Measurements from ENCODE around the gene CFAP70. TPM values are rescaled to one million over a fixed set of nuclear protein-coding genes. Genes with fewer than 3 reads are reported as not detected.

Gene CFAP70
- total RNA-seq, 1 donor from 2014 or later: 5.3 TPM

DNA sequence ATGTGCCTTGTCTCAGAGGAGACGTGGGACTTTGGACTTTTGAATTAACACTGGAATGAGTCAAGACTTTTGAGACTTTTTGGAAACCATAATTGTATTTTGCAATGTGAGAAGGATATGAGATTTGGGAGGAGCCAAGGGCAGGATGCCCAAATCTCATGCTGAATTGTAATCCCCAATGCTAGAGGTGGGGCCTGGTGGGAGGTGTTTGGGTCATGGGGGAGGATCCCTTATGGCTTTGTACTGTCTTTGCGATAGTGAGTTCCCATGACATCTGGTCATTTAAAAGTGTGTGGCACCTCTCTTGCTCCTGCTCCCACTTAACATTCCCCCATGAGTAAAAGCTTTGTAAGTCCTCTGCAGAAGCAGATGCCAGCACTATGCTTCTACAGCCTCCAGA lies 150.8 kb downstream of the CFAP70 start:
- no peaks in the 10 kb centered on the region for H3K27me3 Mint-ChIP-seq
- H3K4me1 Mint-ChIP-seq (ENCODE audit: low read depth): peaks cover 2% of the 10 kb centered on the region
- H3K4me3 Mint-ChIP-seq (ENCODE audit: low read depth): no peak overlapping the region
- H3K9me3 Mint-ChIP-seq (ENCODE audit: low read depth): peaks cover 7% of the 10 kb centered on the region
- TF ChIP-seq, protein P1, sequence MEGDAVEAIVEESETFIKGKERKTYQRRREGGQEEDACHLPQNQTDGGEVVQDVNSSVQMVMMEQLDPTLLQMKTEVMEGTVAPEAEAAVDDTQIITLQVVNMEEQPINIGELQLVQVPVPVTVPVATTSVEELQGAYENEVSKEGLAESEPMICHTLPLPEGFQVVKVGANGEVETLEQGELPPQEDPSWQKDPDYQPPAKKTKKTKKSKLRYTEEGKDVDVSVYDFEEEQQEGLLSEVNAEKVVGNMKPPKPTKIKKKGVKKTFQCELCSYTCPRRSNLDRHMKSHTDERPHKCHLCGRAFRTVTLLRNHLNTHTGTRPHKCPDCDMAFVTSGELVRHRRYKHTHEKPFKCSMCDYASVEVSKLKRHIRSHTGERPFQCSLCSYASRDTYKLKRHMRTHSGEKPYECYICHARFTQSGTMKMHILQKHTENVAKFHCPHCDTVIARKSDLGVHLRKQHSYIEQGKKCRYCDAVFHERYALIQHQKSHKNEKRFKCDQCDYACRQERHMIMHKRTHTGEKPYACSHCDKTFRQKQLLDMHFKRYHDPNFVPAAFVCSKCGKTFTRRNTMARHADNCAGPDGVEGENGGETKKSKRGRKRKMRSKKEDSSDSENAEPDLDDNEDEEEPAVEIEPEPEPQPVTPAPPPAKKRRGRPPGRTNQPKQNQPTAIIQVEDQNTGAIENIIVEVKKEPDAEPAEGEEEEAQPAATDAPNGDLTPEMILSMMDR (IDR thresholded peaks at IDR 0.05; ENCODE audit: unreplicated experiment): no peak
- peaks cover 26% of the 10 kb centered on the region for H3K36me3 Mint-ChIP-seq (ENCODE audit: insufficient read depth)
- H3K27ac Mint-ChIP-seq: no peak overlapping the region
- no peak for DNase-seq (ENCODE audit: low spot score, unreplicated experiment)

DNA sequence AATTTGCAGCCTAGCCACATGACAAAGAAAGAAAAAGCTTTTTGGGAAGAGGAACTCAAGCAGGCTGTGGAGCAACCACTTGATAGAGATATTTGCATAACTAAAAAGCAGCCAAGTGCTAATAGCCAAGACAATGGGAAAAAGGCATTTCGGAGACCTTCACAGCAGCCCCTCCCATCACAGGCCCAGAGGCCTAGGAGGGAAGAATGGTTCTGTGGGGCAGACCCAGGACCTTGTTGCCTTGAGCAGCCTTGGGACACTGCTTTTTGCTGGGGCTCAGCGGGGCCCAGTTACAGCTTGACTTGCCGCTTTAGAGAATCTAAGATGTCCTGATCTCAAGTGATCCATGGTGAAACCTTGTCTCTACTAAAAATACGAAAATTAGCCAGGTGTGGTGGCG lies 152.3 kb downstream of the CFAP70 start:
- TF ChIP-seq, protein P1 (IDR thresholded peaks at IDR 0.05; ENCODE audit: unreplicated experiment): no peak
- peaks cover 26% of the 10 kb centered on the region for H3K36me3 Mint-ChIP-seq (ENCODE audit: insufficient read depth)
- H3K4me3 Mint-ChIP-seq (ENCODE audit: low read depth): no peak overlapping the region
- no peak for DNase-seq (ENCODE audit: low spot score, unreplicated experiment)
- H3K9me3 Mint-ChIP-seq (ENCODE audit: low read depth): peaks cover 7% of the 10 kb centered on the region
- no peaks in the 10 kb centered on the region for H3K27me3 Mint-ChIP-seq
- no peak overlapping the region for H3K27ac Mint-ChIP-seq
- H3K4me1 Mint-ChIP-seq (ENCODE audit: low read depth): peaks cover 2% of the 10 kb centered on the region

DNA sequence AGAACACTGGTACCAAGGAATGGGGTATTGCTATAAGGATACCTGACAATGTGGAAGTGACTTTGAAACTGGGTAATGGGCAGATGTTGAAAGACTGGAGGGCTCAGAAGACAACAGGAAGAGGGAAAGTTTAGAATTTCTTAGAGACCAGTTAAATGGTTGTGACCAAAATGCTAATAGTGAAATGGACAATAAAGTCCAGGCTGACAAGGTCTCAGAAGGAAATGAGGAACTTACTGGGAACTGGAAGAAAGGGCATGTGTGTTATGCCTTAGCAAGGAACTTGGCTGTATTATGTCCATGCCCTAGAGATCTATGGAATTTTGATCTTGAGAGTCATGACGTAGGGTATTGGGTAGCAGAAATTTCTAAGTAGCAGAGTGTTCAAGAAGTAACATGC lies 152.8 kb downstream of the CFAP70 start:
- H3K27me3 Mint-ChIP-seq: no peaks in the 10 kb centered on the region
- no peak overlapping the region for H3K4me3 Mint-ChIP-seq (ENCODE audit: low read depth)
- H3K9me3 Mint-ChIP-seq (ENCODE audit: low read depth): peaks cover 7% of the 10 kb centered on the region
- TF ChIP-seq, protein P1 (IDR thresholded peaks at IDR 0.05; ENCODE audit: unreplicated experiment): no peak
- H3K36me3 Mint-ChIP-seq (ENCODE audit: insufficient read depth): peaks cover 31% of the 10 kb centered on the region
- H3K27ac Mint-ChIP-seq: no peak overlapping the region
- DNase-seq (ENCODE audit: low spot score, unreplicated experiment): no peak
- H3K4me1 Mint-ChIP-seq (ENCODE audit: low read depth): peaks cover 2% of the 10 kb centered on the region

DNA sequence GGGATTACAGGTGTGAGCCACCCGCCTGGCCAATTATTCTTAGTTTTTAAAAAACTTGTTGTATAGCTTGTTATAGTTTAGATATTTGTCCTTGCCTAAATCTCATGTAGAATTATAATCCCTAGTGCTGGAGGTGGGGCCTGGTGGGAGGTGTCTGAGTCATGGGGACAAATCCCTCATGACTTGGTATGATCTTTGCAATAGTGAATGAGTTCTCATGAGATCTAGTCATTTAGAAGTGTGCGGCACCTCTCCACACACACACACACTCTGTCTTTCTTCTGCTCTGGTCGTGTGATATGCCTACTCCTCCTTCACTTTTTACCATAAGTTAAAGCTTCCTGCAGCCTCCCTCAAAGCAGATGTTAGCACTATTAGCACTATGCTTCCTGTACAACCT lies 153.6 kb downstream of the CFAP70 start:
- no peak for DNase-seq (ENCODE audit: low spot score, unreplicated experiment)
- Mint-ChIP-seq H3K27me3 (no peaks in the 10 kb centered on the region), H3K9me3 (ENCODE audit: low read depth) (peaks cover 7% of the 10 kb centered on the region), H3K36me3 (ENCODE audit: insufficient read depth) (peaks cover 36% of the 10 kb centered on the region), H3K27ac (no peak overlapping the region), H3K4me1 (ENCODE audit: low read depth) (no peaks in the 10 kb centered on the region), H3K4me3 (ENCODE audit: low read depth) (no peak overlapping the region)
- TF ChIP-seq, protein P1 (IDR thresholded peaks at IDR 0.05; ENCODE audit: unreplicated experiment): no peak

Other genes with a start within 250 kb of the CFAP70 start
- gene NUDT13, start 248.4 kb downstream of the CFAP70 start, total RNA-seq: 3.7 and 3.8 TPM in 2 replicates
- 28.8 and 29.7 TPM in 2 replicates for gene ECD, start 190.9 kb downstream of the CFAP70 start, total RNA-seq
- gene FAM149B1, start 190.7 kb downstream of the CFAP70 start, total RNA-seq: 35.3 and 35.9 TPM in 2 replicates
- gene DNAJC9, start 111.6 kb downstream of the CFAP70 start, total RNA-seq: 46.8 and 47.1 TPM in 2 replicates
- gene MRPS16, start 106.2 kb downstream of the CFAP70 start, total RNA-seq: 84.7 and 86.3 TPM in 2 replicates
- 58.9 and 68.2 TPM in 2 replicates for gene ANXA7, start 55.2 kb upstream of the CFAP70 start, total RNA-seq
- gene MSS51, start 74.7 kb upstream of the CFAP70 start, total RNA-seq: 4.2 and 5.1 TPM in 2 replicates
- gene PPP3CB, start 137.2 kb upstream of the CFAP70 start, total RNA-seq: 49.6 and 56.4 TPM in 2 replicates
- 79.0 and 83.8 TPM in 2 replicates for gene USP54, start 232.5 kb upstream of the CFAP70 start, total RNA-seq